Suppressor macrophage treated with lipopolysaccharide for 1 hour (primary cell): ENCODE results near the gene DCUN1D2.

Experiments
- DNase-seq, 3 donors: peaks; one replicate each; pipeline ENCODE4 v3.0.0-alpha.2; 2020 to 2022

The DCUN1D2 gene

DNA sequence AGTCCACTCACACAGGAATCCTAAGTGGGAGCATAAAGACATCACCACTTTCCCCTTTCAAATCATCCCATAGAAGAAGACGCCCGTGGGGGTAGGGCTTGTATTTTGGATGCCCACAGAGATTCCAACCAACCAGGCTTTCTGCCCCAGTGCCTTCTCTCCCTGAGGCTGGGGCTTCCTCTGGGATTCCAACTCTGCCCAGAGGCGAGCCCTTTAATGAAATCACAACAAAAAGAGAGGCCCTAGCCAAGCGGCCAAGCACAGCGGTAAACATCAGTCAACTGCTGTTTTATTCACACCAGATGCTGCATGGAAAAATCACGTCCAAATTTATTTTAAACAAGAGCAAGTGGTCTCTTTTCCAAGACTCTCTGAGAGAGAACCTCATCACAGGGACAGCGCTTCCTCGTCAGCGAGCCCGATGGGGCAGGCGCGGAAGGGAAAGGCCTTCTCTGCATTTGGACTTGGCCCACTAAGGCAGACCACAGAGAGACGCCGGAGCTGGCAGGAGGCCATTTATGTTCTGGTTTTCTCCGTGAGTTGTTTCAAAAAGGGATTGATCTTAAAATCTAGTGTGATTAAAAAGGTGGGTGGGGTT lies 68.7 kb downstream of the DCUN1D2 start:
- DNase-seq: no peak

DNA sequence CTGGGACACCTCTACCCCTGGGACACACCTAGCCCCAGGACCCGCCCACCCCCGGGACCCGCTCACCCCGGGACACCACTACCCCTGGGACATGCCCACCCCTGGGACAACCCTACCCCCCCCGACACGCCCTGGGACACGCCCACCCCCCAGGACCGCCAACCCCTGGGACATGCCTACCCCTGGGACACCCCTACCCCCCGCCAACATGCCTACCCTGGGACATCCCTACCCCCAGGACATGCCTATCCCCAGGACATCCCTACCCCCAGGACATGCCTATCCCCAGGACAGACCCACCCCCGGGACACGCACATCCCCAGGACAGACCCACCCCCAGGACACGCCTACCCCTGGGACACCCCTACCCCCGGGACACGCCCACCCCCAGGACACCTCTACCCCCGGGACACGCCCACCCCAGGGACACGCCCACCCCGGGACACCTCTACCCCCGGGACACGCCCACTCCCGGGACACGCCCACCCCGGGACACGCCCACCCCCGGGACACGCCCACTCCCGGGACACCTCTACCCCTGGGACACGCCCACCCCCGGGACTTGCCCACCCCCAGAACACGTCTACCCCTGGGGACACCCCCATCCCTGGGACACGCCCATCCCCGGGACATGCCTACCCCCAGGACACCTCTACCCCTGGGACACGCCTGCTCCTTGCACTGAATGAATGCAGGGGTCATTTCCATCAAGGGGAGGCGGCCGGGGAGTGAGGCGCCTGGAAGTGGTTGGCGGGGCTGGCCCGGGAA lies 69.5 kb downstream of the DCUN1D2 start:
- no peak for DNase-seq

DNA sequence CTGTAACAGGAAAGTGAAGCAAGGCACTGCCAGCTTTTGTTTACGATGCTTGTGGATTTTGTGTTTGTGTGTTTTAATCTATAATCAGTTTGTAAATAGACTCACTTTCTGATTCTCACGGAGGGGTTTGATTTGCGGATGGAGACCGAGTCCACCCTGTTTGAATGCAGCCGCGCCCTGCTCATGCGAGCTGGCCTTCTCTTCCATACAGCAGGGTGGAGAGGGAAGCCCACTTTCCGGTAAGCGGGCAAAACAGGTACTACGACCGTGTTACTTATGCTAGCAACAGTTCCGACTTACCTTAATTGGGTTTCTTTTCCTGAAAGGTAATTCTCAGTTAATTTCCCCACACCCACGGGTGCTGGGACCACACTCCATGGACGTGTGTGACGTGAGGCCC lies 70.3 kb downstream of the DCUN1D2 start:
- DNase-seq: no peak

DNA sequence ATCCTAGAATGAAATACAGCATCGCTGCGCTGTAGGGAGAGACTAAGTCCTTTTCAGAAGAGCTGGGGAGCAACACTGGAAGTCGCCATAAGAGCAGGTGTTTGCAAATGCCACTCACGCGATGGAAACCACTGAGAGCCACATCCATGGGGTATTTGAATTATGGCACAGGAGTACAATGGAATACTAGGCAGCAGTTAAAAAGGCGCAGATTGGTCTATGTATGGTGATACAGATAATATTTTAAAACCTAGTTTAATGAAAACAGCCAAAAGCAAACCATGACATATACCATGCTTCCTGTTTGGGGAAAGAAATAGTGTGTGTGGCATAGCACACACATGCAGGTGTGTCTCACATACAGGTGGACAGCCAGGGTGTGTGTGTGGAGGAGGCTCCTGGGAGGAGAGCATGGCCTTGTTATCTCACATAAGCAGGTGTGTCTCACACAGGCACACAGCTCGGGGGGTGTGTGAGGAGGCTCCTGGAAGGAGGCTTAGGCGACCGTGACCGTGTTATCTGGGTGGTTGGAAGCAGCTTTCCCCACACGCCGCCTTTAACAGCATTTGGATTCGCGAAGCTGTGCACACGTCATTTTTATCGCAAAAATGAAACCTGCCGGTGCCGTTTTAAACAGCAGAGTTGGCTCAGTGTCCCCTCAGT lies 70.8 kb downstream of the DCUN1D2 start:
- DNase-seq: no peak

DNA sequence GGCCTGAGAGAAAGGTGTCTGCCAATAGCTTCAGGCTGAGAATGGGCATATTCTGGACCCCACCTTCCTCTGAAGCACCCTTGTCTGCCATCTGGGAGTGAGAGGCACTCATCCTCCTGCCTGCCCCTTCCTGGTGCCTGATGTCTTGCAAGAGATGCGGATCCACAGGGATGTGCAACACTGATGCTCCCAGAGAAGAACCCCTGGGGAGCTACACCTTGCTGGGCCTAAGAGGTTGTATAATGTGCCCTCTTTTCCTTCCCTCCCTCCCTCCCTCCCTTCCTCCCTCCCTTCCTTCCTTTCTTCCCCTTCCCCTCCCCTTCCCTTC lies 71.8 kb downstream of the DCUN1D2 start:
- DNase-seq: no peak

DNA sequence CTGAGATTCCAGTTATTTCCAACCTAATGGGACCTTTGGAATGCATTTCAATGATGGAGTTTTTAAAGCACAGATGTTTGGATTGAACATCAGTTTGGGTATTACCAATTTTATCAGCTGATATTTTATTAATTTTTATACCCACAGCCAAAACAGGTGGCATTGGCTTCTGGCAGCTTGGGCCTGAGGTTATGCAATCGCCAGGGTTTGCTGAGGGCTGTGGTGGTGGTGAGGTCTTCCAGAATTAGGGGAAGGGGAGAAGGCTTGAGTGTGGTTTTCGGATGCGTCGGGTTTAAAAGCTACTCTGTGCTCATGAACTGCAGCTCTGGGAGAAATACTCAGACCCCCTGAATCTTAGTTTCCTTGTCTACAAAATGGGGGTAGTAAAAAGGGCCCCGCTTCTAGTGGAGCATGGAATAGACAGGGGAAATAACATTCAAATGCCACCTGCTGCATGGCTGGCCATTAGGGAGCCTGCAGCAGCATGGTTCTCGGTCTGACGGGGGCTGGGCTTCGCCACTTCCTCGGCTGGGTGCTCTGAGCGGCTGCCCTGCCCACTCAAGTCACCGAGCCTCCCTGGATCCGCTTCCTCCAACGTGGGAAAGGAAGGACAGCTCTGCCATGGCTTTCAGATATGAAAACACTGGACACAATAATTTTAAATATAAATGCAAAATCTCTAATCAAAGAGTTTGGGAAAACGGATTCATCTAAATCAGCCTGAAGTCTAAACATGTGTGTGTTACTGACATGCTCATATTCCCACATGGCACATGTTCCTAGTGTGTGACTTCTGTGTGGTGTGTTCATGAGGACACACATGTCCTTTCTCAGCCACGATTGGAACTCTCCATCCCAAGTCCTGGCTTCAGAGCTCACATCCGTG lies 72.4 kb downstream of the DCUN1D2 start:
- DNase-seq: peak in 1 of 3 donors; percentile 32

DNA sequence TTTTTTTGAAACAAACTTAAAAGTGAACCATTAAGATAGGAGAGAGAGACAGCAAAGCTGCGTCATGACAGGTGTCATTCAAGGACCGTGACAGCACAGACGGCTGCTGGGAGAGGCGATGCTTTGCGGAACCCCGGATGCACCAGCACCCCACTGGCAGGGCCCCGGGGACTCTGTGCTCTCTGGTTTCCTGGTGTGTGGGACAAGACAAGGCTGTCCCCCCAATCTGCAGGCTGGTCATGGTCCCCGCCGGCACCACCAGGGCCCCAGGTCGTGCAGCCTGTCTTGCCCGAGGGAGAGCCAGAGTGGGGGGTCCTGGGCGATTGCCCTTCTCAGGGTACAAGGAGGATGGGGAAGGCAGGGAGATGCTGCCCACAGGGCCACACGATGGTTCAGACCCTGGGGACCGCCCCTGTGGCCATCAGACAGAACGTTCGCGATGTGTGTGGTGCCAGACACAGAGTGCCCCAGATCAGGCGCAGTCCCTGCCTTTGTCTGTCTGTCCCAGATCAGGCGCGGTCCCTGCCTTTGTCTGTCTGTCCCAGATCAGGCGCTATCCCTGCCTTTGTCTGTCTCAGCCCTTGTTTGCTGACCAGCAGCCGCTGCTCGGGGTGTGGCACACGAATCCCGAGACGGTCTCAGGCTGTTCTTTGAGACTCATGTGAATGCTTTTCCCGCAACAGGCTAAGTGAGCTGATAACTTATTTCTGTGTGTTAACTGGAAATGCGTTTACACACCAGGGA lies 73.3 kb downstream of the DCUN1D2 start:
- DNase-seq: no peak

DNA sequence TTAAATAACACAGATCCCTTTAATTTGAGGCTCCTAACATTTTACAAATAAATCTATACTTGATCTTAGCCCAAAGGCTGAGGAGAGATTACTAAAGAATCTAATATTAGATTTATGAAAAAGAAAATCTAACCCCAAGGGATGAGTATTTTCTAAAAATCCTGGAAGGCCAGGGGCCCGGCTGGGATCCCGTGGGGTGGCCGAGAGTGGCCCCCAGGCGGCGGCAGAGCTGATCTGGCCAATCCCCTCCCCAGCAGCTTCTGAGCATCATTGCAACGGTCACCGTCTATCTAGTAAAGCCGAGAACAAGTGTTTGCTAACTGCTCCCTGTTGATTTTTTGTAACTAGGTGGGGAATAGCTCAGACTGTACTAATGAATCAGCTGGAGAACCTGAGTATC lies 74.7 kb downstream of the DCUN1D2 start:
- DNase-seq: no peak

DNA sequence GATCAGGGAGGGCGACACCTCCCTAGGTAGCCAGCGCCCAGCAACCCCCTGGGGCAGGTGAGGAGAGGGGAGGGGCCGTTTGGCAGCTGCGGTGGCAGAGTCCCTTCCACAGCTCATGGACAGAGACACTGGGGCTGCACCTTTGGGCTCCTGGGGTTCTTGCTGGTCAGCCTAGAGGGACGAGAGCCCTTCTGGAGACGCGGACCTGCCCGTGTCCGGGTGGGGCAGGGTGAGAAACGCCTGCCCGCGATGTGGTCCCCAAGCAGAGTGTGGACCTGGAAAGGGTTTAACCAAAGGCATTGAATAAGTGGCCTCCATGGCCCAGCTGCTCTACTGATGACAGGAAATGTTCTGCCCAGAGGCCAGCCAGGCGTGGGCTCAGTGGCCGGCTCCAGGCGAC lies 75.5 kb downstream of the DCUN1D2 start:
- DNase-seq: no peak

DNA sequence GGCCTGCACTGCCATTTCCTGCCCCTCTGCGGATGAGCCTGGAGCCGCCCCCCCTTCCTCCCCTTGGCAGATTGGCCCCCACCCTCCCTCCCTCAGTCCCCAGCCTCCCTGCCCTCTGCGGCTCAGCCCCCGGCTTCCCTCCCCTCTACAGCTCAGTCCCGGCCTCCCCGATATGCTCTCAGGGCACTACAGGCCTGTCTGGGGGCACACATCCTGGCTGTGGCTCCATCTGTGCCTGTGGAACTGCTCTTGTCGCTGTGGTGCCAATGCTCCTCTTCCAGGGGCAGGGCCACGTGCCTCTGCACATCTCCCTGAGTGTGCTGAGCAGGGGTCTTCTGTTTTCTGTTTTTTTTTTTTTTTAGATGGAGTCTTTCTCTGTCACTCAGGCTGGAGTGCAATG lies 76.2 kb downstream of the DCUN1D2 start:
- no peak for DNase-seq

DNA sequence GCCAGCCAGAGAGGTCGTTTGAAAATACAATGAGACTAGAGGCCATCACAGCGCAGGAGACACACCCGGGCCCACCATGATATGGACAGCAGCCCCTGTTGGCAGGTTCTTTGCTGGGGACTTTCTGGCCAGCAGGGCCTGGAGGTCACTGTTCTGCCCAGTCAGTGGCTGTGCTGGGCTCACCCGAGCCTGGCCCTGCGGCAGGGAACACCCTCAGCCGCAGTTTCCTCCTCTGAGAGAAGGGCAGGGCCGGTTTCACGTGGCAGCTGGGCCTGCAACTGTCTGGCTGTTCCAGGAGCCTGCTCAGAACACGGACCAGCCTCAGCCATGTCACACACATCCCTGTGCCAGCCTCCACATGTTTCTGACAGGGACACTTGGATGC lies 76.6 kb downstream of the DCUN1D2 start:
- DNase-seq: peak in 1 of 3 donors; percentile 30

DNA sequence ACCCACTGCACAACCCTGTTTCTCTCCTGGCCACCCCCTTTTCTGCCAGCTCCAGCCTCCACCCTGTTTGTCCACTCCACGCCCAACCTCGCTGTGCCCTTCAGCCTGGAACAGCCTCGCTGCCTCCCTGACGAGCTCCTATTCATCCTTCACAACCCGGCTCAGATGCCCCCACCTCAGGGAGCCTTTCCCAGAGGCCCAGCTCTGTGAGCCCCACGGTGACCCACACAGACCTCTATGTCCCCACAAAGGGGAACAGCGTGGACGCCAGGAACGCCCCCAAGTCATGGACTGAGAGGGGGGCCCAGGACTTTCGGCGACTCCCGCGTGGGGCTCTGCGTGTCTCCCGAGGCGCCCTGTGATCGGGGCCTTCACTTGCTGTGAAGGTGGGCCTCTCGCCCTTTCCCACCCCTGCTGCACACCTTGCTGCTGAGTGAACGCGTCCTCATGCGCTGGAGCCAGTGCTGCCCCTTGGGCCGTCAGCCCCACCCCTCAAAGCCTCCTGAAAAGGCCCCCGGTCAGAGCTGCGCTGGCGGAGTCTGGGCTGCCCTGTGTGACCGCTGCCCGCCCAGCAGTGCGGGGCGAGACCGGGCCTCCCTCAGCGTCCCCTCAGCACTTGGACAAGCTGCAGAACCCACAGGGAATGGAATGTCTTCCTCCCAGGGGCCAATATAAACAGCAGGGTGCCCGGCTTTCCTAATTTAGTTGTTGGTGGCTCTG lies 77.2 kb downstream of the DCUN1D2 start:
- DNase-seq: no peak

DNA sequence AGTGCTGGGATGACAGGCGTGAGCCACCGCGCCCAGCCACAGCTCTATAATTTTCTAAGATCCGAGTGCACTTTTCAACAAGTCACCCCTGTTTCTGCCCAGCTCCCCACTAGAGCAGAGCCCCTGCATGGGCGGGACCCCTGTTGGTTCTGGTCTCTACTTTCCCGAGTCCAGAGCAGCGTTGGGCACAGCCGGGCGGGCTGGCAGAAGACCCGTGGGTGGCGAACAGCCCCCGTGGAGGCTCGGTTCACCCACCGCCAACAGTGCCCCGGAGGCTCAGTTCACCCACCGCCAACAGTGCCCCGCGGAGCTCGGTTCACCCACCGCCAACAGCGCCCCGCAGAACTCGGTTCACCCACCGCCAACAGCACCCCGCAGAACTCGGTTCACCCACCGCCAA lies 78.1 kb downstream of the DCUN1D2 start:
- DNase-seq: no peak

DNA sequence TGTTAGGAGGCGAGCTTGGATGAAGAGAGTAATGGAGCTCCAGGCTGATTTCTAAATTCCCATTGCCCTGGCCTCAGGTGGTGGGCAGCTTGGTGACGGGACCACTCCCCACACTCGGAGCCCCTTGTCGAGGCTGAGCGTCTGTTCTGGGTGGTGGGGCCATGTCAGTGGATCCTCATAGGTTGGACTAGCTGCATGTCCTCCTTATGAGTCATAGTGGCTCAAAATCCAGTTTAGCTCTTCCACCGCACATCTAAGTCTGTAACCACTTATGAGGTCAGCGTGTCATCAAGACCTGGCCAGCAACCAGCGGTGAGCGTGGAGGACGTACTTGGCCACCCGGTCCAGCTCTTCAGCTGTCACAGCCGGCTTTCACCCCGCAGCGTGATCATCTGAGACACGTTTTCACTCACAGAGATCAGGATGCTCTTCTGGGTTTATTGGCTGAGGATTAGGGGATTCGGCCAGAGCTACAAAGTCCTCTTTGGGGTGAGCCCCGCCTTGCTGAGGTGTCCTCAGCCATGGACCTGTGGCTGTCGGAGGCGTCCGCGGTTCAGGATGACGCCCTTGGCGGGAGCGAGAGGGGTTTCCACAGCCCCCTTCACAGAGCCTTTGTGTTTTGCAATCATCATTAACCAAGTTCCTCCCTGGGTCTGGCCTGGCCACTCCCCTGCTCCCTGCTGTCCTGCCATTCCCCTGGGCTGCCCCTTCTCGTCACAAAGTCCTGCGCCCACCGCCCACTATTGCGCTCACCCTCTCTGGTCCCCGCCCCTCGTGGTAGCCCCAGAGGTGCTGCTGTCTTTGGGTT lies 79.1 kb downstream of the DCUN1D2 start:
- DNase-seq: peak in 2 of 3 donors; percentile 24 to 34

DNA sequence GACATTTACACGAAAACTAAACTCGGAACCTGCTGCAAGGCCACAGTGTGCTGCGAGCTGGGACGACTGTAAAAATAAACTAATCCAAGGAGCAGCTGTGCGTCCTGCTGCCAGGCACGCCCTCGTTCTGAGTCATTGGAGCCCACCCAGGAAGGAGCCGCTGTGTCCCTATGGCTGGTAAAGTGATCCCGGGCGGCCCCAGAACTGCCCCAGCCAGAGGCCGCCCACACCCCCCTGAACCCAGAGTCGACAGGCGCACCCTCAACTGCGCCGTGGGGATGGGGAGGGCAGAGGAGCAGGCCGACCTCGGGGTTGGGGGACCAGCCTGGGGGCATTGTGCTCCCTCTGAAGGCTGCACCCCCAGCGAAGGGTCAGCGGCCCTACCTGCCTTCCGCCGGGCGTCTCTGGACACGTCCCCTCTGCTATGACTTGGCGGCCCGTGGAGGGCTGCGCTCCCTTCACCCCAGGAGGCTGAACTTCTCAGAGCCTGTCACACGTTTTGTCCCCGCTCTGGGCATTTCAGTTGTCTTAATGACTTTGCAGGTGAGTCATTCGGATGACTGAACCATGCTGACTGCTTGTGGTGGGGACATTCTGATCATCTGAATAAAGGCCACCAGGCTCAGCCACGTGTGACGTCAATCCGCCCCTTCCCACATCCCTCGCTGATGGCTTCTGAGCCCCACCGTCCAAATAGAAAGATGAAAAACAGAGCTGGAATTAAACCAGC lies 79.9 kb downstream of the DCUN1D2 start:
- peak; percentile 37 to 41 (median 41) for DNase-seq

DNA sequence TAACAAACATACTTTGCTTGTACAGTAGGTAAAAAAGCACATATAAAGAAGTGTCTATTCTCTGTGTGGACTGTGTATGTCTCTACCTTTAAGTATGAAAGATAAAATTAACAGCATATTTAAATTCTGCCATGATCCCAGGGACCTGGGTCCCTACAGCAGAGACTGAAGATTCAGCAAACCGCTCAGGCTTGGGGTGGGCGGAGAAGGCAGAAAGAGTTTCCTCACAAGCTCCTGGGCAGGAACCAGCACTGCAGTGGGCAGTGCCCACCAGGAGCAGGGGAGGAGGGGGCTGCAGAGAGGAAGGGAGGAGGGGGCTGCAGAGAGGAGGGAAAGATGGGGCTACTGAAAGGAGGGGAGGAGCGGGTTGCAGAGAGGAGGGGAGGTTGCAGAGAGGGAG lies 81.9 kb downstream of the DCUN1D2 start:
- DNase-seq: no peak

DNA sequence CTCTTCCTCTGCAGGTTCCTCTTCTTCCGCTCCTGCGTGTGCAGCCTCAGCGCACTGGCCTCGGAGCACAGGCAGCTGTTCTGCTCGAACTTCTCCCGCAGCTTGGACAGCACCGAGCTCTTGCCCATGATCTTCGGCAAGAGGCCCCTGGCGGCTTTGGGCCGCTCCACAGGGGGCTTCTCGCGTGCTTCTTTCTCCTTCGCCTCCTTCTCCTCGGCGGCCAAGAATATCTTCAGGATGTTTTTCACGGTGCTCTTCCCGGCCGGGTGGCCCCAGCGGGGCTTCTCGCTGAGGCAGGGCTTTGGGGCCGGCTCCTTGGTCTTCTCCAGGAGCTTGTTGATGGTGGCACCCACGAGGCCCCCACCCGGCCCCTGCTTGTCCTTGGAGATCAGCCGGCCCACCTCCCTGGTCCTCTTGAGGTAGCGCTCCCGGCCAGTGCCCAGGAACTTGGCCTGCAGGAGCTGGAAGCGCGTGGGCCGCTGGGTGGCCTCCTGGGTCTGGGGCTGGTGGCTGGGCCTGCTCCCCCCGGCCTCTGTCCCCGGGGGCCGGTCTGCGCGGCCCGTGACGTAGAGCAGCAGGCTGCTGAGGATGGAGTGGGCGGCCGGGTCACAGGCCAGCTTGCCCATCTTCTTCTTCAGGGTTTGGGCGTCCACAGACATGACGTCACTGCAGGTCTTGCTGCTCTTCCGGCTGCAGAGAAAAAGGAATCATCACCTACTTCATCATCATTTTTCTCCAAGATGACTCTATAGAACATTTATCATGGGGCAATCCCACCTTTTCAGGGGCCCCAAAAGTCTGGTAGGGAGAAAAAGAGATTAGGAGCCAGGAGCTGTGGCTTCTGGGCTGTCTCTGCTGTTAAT lies 82.7 kb downstream of the DCUN1D2 start:
- DNase-seq: no peak

DNA sequence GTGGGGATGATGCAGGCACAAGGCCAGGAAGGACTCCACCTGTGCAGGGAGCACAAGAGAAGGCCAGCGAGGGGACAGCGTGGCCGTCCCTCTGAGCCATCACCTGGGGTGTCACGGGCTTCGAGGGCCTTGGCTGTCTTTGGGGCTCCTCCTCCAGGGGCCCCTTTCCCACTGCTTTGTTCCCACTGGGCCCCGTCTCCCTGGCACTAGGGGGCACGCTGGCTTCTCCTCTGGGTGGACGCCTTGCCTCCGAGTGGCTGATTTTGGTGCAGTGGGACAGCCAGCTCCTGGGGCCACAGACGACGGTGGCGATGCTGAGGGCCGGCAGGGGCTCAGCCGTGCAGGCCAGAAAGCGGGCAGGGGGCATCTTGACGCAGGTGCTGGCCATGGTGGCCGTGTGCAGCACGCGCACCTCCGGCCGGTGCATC lies 83.4 kb downstream of the DCUN1D2 start:
- DNase-seq: no peak
